ENCODE data around the gene SETDB1. TPM values are rescaled to one million over a fixed set of nuclear protein-coding genes. Genes with fewer than 3 reads are reported as not detected.

The SETDB1 gene
- total and polyA plus RNA-seq, 11 donors = 12.5 to 28.0 (median 16.8) TPM

DNA sequence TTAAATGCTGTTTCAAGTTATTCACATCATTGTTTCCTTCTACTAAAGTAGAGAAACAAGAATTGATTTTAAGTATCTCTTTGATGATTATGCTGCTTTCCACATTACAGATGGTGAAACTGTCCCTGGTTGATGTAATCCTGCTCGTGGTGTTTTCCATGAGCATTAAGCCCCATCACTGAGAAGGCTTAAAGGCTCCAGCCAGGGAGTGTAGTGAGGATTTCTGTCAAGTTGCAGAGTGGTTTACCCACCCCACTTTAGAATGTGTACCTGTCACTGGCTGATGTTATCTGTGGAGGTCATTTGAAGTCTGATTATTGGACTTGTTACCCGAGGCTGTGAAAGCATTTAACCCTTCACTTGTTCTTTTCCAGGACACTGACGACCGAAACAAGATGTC is 35.6 kb downstream of the SETDB1 start:
- DNase-seq (no peak), ATAC-seq (no peak)
- H3K4me3 ChIP-seq = no peak overlapping the region
- H3K27me3 ChIP-seq = no peaks in the 10 kb centered on the region
- no peak overlapping the region for H3K27ac ChIP-seq
- intact Hi-C loops (cut with DNase I) = no loop called here
- TF ChIP-seq, protein P1, sequence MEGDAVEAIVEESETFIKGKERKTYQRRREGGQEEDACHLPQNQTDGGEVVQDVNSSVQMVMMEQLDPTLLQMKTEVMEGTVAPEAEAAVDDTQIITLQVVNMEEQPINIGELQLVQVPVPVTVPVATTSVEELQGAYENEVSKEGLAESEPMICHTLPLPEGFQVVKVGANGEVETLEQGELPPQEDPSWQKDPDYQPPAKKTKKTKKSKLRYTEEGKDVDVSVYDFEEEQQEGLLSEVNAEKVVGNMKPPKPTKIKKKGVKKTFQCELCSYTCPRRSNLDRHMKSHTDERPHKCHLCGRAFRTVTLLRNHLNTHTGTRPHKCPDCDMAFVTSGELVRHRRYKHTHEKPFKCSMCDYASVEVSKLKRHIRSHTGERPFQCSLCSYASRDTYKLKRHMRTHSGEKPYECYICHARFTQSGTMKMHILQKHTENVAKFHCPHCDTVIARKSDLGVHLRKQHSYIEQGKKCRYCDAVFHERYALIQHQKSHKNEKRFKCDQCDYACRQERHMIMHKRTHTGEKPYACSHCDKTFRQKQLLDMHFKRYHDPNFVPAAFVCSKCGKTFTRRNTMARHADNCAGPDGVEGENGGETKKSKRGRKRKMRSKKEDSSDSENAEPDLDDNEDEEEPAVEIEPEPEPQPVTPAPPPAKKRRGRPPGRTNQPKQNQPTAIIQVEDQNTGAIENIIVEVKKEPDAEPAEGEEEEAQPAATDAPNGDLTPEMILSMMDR (IDR thresholded peaks at IDR 0.05) = no peak
- no peak for TF ChIP-seq POLR2A (IDR thresholded peaks at IDR 0.05)
- 66 to 71% (median 68%) methylated on average over 4 of the region's 4 CpGs for WGBS, 4 donors
- peaks cover 0 to 100% (median 98%) of the 10 kb centered on the region in 9 donors for H3K36me3 ChIP-seq
- no peaks in the 10 kb centered on the region for H3K9me3 ChIP-seq
- H3K4me1 ChIP-seq = peaks cover 0 to 4% (median 0%) of the 10 kb centered on the region in 12 donors

DNA sequence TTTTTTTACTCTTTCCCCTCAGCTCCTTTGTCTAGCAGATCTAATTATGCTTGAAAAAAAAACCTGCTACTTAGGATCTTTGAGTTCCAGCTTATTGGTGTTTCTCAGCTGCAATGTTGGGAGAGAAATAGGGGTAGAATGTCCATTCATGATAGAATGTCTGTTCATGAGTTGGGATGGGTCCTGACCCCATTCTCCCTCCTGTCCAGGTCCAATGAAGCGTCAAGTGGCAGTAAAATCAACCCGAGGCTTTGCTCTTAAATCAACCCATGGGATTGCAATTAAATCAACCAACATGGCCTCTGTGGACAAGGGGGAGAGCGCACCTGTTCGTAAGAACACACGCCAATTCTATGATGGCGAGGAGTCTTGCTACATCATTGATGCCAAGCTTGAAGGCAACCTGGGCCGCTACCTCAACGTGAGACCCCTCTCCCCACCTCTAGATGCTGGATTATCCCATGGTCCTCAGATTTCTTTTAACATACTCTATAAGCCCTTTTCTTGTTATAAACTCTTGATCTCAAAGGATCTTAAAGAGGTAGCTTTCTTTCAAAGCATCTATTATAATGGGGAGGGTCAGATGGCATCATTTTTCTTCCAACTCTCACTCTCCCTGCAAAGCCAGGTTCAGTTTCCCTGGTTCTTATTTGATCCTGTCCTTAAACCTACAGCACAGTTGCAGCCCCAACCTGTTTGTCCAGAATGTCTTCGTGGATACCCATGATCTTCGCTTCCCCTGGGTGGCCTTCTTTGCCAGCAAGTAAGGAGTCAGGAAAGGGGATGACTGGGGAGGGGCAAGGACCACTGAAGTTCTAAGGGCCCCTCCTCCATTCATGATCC is 37.4 kb downstream of the SETDB1 start:
- DNase-seq = no peak
- Histone ChIP-seq H3K36me3 (peaks cover 0 to 100% (median 98%) of the 10 kb centered on the region in 9 donors), H3K4me1 (peaks cover 0 to 4% (median 0%) of the 10 kb centered on the region in 12 donors), H3K4me3 (no peak overlapping the region), H3K27ac (no peak overlapping the region), H3K9me3 (no peaks in the 10 kb centered on the region), H3K27me3 (no peaks in the 10 kb centered on the region)
- TF ChIP-seq, protein P1 (IDR thresholded peaks at IDR 0.05) = no peak
- TF ChIP-seq POLR2A (IDR thresholded peaks at IDR 0.05) = no peak
- WGBS, 4 donors = 89 to 97% (median 93%) methylated on average over 10 of the region's 10 CpGs
- ATAC-seq = no peak
- intact Hi-C loops (cut with DNase I) = no loop called here

GRCh38 chr1:150964164-150964489 is 38.0 kb downstream of the SETDB1 start:
- TF ChIP-seq POLR2A (IDR thresholded peaks at IDR 0.05) = no peak
- TF ChIP-seq, protein P1 (IDR thresholded peaks at IDR 0.05) = no peak
- no peak overlapping the region for H3K27ac ChIP-seq
- intact Hi-C loops (cut with DNase I) = no loop called here

GRCh38 chr1:150965605-150966004 is 39.4 kb downstream of the SETDB1 start:
- intact Hi-C loops (cut with DNase I) = loop anchor here in 2 of 10 donors (2.0 to 5.0 kb wide), 2 partner anchors 21 to 33 kb away; no protein-coding TSS in a partner anchor
- DNase-seq (no peak), ATAC-seq (no peak)
- no peaks in the 10 kb centered on the region for H3K27me3 ChIP-seq
- no peak overlapping the region for H3K4me3 ChIP-seq
- no peaks in the 10 kb centered on the region for H3K9me3 ChIP-seq
- WGBS, 4 donors = 90 to 91% (median 90%) methylated on average over 4 of the region's 4 CpGs
- no peak overlapping the region for H3K27ac ChIP-seq
- peaks cover 0 to 86% (median 82%) of the 10 kb centered on the region in 9 donors for H3K36me3 ChIP-seq
- TF ChIP-seq POLR2A (IDR thresholded peaks at IDR 0.05) = no peak
- TF ChIP-seq, protein P1 (IDR thresholded peaks at IDR 0.05) = no peak
- peaks cover 0 to 19% (median 11%) of the 10 kb centered on the region in 12 donors for H3K4me1 ChIP-seq

More at GRCh38 chr1:150964164-150964489, 38.0 kb downstream of the SETDB1 start:
- Histone ChIP-seq H3K36me3 (peaks cover 0 to 100% (median 96%) of the 10 kb centered on the region in 9 donors), H3K4me3 (no peak overlapping the region), H3K27me3 (no peaks in the 10 kb centered on the region), H3K9me3 (no peaks in the 10 kb centered on the region), H3K4me1 (peaks cover 0 to 4% (median 0%) of the 10 kb centered on the region in 12 donors)
- WGBS, 4 donors = 64 to 85% (median 78%) methylated on average over 5 of the region's 5 CpGs
- no peak for DNase-seq
- ATAC-seq = no peak
